Spleen (tissue), 11 donors: ENCODE data around the gene ERI3. TPM values are rescaled to one million over a fixed set of nuclear protein-coding genes. Genes with fewer than 3 reads are reported as not detected.

ENCODE experiments used
- DNase-seq: peaks from one replicate; pipeline ENCODE4 v3.0.0-alpha.2; 2020
- H3K27ac ChIP-seq, 8 donors: fragments of 200-600 bp; sonication (generic) in 7 of 8; 1 replicate in 4 of 8; 2 replicates in 4 of 8; pipeline versions ENCODE4 v1.5.0 to v1.8.0; 2016 to 2021; ENCODE audit warnings: inconsistent platforms in 4 of 8, mild to moderate bottlenecking in 4 of 8, moderate library complexity in 1 of 8
- H3K27me3 ChIP-seq, 7 donors: fragments of 200-600 bp; sonication (generic) in 6 of 7; replicated peaks in 1 of 7; 1 replicate in 4 of 7; 2 replicates in 3 of 7; pipeline versions ENCODE4 v1.5.0 to v1.8.0; 2016 to 2021; ENCODE audit warnings: inconsistent platforms in 3 of 7, mild to moderate bottlenecking in 1 of 7
- H3K36me3 ChIP-seq, 6 donors: fragments of 200-600 bp; sonication (generic) in 5 of 6; 1 replicate in 4 of 6; 2 replicates in 2 of 6; pipeline versions ENCODE4 v1.5.0 to v1.8.0; 2016 to 2021; ENCODE audit warnings: inconsistent platforms in 2 of 6
- H3K4me1 ChIP-seq, 6 donors: fragments of 200-600 bp; sonication (generic) in 5 of 6; 1 replicate in 3 of 6; 2 replicates in 3 of 6; pipeline versions ENCODE4 v1.5.0 to v1.8.0; 2016 to 2021; ENCODE audit warnings: inconsistent platforms in 3 of 6
- H3K4me3 ChIP-seq, 8 donors: fragments of 200-600 bp; sonication (generic) in 7 of 8; 1 replicate in 4 of 8; 2 replicates in 4 of 8; pipeline versions ENCODE4 v1.5.0 to v1.8.0; 2016 to 2021; ENCODE audit warnings: inconsistent platforms in 4 of 8, mild to moderate bottlenecking in 4 of 8, moderate library complexity in 2 of 8
- H3K9me3 ChIP-seq, 8 donors: fragments of 200-600 bp; sonication (generic) in 7 of 8; 1 replicate in 4 of 8; 2 replicates in 4 of 8; pipeline versions ENCODE4 v1.5.0 to v1.8.0; 2016 to 2021; ENCODE audit warnings: inconsistent platforms in 4 of 8
- CTCF ChIP-seq, 11 experiments: fragments of 200-600 bp in 7 of 11; fragments of 450-650 bp in 4 of 11; sonication (generic) in 4 of 11; IDR thresholded peaks in 8 of 11; conservative IDR thresholded peaks in 3 of 11; 1 replicate in 7 of 11; 2 replicates in 4 of 11; pipeline versions ENCODE4 v1.4.0 to v1.8.0; 2016 to 2021; ENCODE audit warnings: antibody characterized with exemption in 11 of 11, inconsistent platforms in 4 of 11, mild to moderate bottlenecking in 1 of 11
- POLR2A ChIP-seq, 3 donors: fragments of 450-650 bp; IDR thresholded peaks; one replicate each; pipeline ENCODE4 v1.5.1; 2017; ENCODE audit warnings: antibody characterized with exemption in 3 of 3, mild to moderate bottlenecking in 1 of 3
- POLR2AphosphoS5 ChIP-seq, 3 donors: sonication (generic); formaldehyde crosslinking; IDR thresholded peaks; one replicate each; pipeline ENCODE4 v1.5.1; 2017; ENCODE audit warnings: antibody characterized with exemption in 3 of 3
- WGBS, 5 donors: extraction: QIAGEN DNeasy Blood & Tissue Kit in 3 of 5; methylation state at CpG; one replicate each; pipeline versions ENCODE4 v1.1.5 to v1.1.7; 2013 to 2018; 5-methylcytosine and 5-hydroxymethylcytosine counted together
- intact Hi-C: fragments of 100-400 bp; cut with DNase I; formaldehyde crosslinking; loops from one replicate; pipeline ENCODE4 v1.15.0; 2023; ENCODE audit warnings: low total_unique reads
- polyA plus RNA-seq, 3 donors: library from polyadenylated mRNA; stranded (reverse); fragments of 200-250 nt; gene quantifications; one replicate each; pipeline ENCODE4 v1.2.1, GENCODE V29; 2013
- total RNA-seq, 7 donors: library from RNA; depleted of rRNA in 3 of 7; stranded (reverse); fragments of >200 nt in 3 of 7; fragmentation: NEBNext Ultra II Directional in 4 of 7; extraction: Animal tissue kit (Norgen Biotek cat#: 25700) in 4 of 7; gene quantifications; one replicate each; pipeline versions ENCODE4 v1.1.0 to v1.2.1, GENCODE V29; 2016 to 2021
- donor health status: healthy with polysubstance abuse.
- donor health status: DM: no; HTN: no; CAD: no; lungs with moderate emphysema.
- donor health status: DM: no; HTN: no; CAD: no.
- donor health status: Bipolar disorder and iron deficiency.
- donor health status: healthy.
- donor health status: DM: no; HTN: no; CAD: no.
- donor health status: DM: yes; HTN: yes; CAD: no.

Gene ERI3
- total and polyA plus RNA-seq, 10 donors: 20.1 to 41.1 (median 27.3) TPM

- Histone ChIP-seq H3K9me3 (no peaks in the 10 kb centered on the region), H3K4me1 (no peaks in the 10 kb centered on the region), H3K27me3 (peaks cover 0 to 2% (median 0%) of the 10 kb centered on the region in 7 donors), H3K27ac (no peak overlapping the region), H3K36me3 (no peaks in the 10 kb centered on the region), H3K4me3 (no peak overlapping the region)
- TF ChIP-seq POLR2AphosphoS5 (IDR thresholded peaks at IDR 0.05): no peak
- intact Hi-C loops: loop anchor here (5.0 kb wide), 1 partner anchor 222 kb away; no protein-coding TSS in a partner anchor
- no peak for DNase-seq
- 93 to 97% (median 95%) methylated on average over 6 of the region's 6 CpGs for WGBS, 5 donors
These were observed 20.5 kb upstream of the ERI3 start for GRCh38 chr1:44375547-44375946.

- no peak overlapping the region for H3K4me3 ChIP-seq
- intact Hi-C loops: no loop called here
- TF ChIP-seq CTCF (IDR thresholded peaks at IDR 0.05 in 8 of 11, conservative IDR thresholded peaks at IDR 0.05 in 3 of 11) (no peak), POLR2A (IDR thresholded peaks at IDR 0.05) (no peak), POLR2AphosphoS5 (IDR thresholded peaks at IDR 0.05) (no peak)
These were observed 16.1 kb upstream of the ERI3 start for GRCh38 chr1:44371206-44371605.

GRCh38 chr1:44368471-44369151 lies 13.6 kb upstream of the ERI3 start:
- TF ChIP-seq POLR2A (IDR thresholded peaks at IDR 0.05) (no peak), CTCF (IDR thresholded peaks at IDR 0.05 in 8 of 11, conservative IDR thresholded peaks at IDR 0.05 in 3 of 11) (no peak), POLR2AphosphoS5 (IDR thresholded peaks at IDR 0.05) (no peak)
- Histone ChIP-seq H3K4me3 (no peak overlapping the region), H3K27me3 (no peaks in the 10 kb centered on the region), H3K27ac (no peak overlapping the region), H3K36me3 (no peaks in the 10 kb centered on the region), H3K4me1 (no peaks in the 10 kb centered on the region), H3K9me3 (no peaks in the 10 kb centered on the region)
- WGBS, 5 donors: 81 to 90% (median 87%) methylated on average over 12 of the region's 12 CpGs
- no peak for DNase-seq
- intact Hi-C loops: no loop called here

More at GRCh38 chr1:44371206-44371605, 16.1 kb upstream of the ERI3 start:
- DNase-seq: no peak
- H3K36me3 ChIP-seq: no peaks in the 10 kb centered on the region
- no peaks in the 10 kb centered on the region for H3K27me3 ChIP-seq
- H3K27ac ChIP-seq: no peak overlapping the region
- H3K4me1 ChIP-seq: no peaks in the 10 kb centered on the region
- no peaks in the 10 kb centered on the region for H3K9me3 ChIP-seq

GRCh38 chr1:44367944-44368343 lies 12.9 kb upstream of the ERI3 start:
- 54 to 77% (median 63%) methylated on average over 1 of the region's 1 CpG for WGBS, 5 donors
- TF ChIP-seq POLR2A (IDR thresholded peaks at IDR 0.05) (no peak), POLR2AphosphoS5 (IDR thresholded peaks at IDR 0.05) (no peak), CTCF (IDR thresholded peaks at IDR 0.05 in 8 of 11, conservative IDR thresholded peaks at IDR 0.05 in 3 of 11) (no peak)
- H3K27me3 ChIP-seq: no peaks in the 10 kb centered on the region

More at GRCh38 chr1:44367944-44368343, 12.9 kb upstream of the ERI3 start:
- DNase-seq: no peak
- no peak overlapping the region for H3K4me3 ChIP-seq
- H3K4me1 ChIP-seq: no peaks in the 10 kb centered on the region
- intact Hi-C loops: no loop called here
- no peak overlapping the region for H3K27ac ChIP-seq
- no peaks in the 10 kb centered on the region for H3K9me3 ChIP-seq
- no peaks in the 10 kb centered on the region for H3K36me3 ChIP-seq
